ENCODE measurements around the gene SLA2.
A peak's percentile ranks its signal among the peaks of the same experiment; 100 is the strongest.

SLA2 gene

DNA sequence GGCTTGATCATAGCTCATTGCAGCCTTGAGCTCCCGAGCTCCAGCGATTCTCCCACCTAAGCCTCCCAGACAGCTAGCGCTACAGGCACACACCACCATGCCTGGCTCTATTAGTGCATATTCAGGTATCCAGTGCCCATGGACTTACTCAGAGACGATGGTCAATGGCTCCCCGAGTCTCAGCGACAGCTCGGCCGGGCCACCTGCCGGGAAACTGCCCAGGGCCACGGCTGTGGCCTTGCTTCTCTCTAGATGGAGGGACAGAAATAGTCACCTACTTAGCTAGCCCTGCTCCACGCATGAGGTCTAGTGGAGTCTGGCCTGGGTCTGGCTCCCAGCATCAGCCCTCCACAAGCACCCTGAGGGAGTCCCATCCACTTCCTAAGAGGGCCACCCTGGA, 11.7 kb downstream of the SLA2 start:
- Histone ChIP-seq H3K36me3 (no peaks in the 10 kb centered on the region), H3K4me1 (ENCODE audit: control insufficient read depth in 1 of 2, insufficient read depth in 1 of 2, low read depth in 1 of 2, low read length in 1 of 2) (peaks cover 33 to 36% of the 10 kb centered on the region in 2 experiments), H3K4me3 (ENCODE audit: low read depth in 1 of 2, low read length in 1 of 2) (no peak overlapping the region), H3K27ac (no peak overlapping the region), H3K27me3 (no peaks in the 10 kb centered on the region), H3K9me3 (no peaks in the 10 kb centered on the region)
- TF ChIP-seq, protein P1, sequence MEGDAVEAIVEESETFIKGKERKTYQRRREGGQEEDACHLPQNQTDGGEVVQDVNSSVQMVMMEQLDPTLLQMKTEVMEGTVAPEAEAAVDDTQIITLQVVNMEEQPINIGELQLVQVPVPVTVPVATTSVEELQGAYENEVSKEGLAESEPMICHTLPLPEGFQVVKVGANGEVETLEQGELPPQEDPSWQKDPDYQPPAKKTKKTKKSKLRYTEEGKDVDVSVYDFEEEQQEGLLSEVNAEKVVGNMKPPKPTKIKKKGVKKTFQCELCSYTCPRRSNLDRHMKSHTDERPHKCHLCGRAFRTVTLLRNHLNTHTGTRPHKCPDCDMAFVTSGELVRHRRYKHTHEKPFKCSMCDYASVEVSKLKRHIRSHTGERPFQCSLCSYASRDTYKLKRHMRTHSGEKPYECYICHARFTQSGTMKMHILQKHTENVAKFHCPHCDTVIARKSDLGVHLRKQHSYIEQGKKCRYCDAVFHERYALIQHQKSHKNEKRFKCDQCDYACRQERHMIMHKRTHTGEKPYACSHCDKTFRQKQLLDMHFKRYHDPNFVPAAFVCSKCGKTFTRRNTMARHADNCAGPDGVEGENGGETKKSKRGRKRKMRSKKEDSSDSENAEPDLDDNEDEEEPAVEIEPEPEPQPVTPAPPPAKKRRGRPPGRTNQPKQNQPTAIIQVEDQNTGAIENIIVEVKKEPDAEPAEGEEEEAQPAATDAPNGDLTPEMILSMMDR (IDR thresholded peaks at IDR 0.05): no peak

DNA sequence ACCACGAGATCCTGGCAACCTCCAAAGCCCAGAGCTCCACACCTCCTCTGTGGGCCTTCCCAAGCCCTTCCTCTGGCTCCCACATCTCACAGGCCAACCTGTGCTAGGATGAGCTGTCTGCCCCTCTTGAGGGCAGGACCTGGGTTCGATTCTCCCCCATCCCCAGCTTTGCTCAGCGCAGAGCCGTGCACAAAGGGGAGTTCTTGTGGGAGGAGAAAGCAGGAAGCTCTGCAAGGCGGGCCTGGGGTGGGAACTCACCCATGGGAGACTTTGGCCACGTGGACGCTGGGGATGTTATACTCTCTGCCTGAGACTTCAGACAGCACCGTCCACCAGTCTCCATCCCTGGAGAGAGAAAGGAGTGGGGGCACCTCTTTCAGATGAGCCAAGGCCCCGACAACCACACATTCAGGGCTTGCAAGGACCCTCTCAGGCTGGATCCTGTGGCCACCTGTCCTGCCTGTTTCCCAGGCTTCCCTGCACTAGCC, 12.7 kb downstream of the SLA2 start:
- Histone ChIP-seq H3K36me3 (no peaks in the 10 kb centered on the region), H3K27me3 (no peaks in the 10 kb centered on the region), H3K27ac (no peak overlapping the region), H3K4me1 (ENCODE audit: control insufficient read depth in 1 of 2, insufficient read depth in 1 of 2, low read depth in 1 of 2, low read length in 1 of 2) (peaks cover 37 to 41% of the 10 kb centered on the region in 2 experiments), H3K4me3 (ENCODE audit: low read depth in 1 of 2, low read length in 1 of 2) (no peak overlapping the region), H3K9me3 (no peaks in the 10 kb centered on the region)
- TF ChIP-seq, protein P1 (IDR thresholded peaks at IDR 0.05): no peak

- TF ChIP-seq, protein P1 (IDR thresholded peaks at IDR 0.05): no peak
- H3K27ac ChIP-seq: peak overlapping the region; percentile 62
- no peaks in the 10 kb centered on the region for H3K36me3 ChIP-seq
- no peaks in the 10 kb centered on the region for H3K27me3 ChIP-seq
- H3K4me3 ChIP-seq (ENCODE audit: low read depth in 1 of 2, low read length in 1 of 2): no peak overlapping the region
- no peaks in the 10 kb centered on the region for H3K9me3 ChIP-seq
- H3K4me1 ChIP-seq (ENCODE audit: control insufficient read depth in 1 of 2, insufficient read depth in 1 of 2, low read depth in 1 of 2, low read length in 1 of 2): peaks cover 37 to 41% of the 10 kb centered on the region in 2 experiments
Observed at GRCh38 chr20:36632487-36633284, 13.3 kb downstream of the SLA2 start.

GRCh38 chr20:36632147-36632486, 13.9 kb downstream of the SLA2 start:
- no peaks in the 10 kb centered on the region for H3K27me3 ChIP-seq
- H3K4me3 ChIP-seq (ENCODE audit: low read depth in 1 of 2, low read length in 1 of 2): no peak overlapping the region
- peaks cover 37 to 41% of the 10 kb centered on the region in 2 experiments for H3K4me1 ChIP-seq (ENCODE audit: control insufficient read depth in 1 of 2, insufficient read depth in 1 of 2, low read depth in 1 of 2, low read length in 1 of 2)
- no peaks in the 10 kb centered on the region for H3K36me3 ChIP-seq
- TF ChIP-seq, protein P1 (IDR thresholded peaks at IDR 0.05): no peak
- no peaks in the 10 kb centered on the region for H3K9me3 ChIP-seq
- H3K27ac ChIP-seq: peak overlapping the region; percentile 62

DNA sequence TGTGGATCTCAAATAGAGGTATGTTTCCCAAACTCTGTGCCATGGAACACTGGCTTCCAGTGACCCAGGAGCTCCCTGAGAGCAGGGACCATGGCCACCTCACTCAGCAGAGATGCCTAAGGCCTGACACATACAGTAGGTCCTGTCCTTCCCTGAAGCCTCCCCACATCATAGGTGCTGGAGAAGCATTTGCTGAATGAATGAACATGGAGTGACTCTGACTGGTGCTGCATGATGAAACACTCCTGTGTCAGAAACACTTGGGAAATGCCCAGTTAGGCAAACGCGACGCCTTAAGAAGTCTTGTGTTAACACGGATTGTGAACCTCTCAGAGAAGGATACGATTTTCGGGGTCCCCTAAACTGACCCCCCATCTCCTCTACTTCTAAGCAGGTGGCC, 14.3 kb downstream of the SLA2 start:
- Histone ChIP-seq H3K27me3 (no peaks in the 10 kb centered on the region), H3K27ac (peak overlapping the region; percentile 62), H3K4me1 (ENCODE audit: control insufficient read depth in 1 of 2, insufficient read depth in 1 of 2, low read depth in 1 of 2, low read length in 1 of 2) (peaks cover 37 to 41% of the 10 kb centered on the region in 2 experiments), H3K36me3 (no peaks in the 10 kb centered on the region), H3K9me3 (no peaks in the 10 kb centered on the region), H3K4me3 (ENCODE audit: low read depth in 1 of 2, low read length in 1 of 2) (no peak overlapping the region)
- TF ChIP-seq, protein P1 (IDR thresholded peaks at IDR 0.05): no peak

Data from neutrophil (primary cell).